Bone marrow (tissue), 2 donors: Measurements from ENCODE around the gene KIRREL3.

Source experiments
- DNase-seq, 2 donors: peaks; one replicate each; lab custom pipeline; 2025; lab: John Stamatoyannopoulos, UW

The KIRREL3 gene

DNA sequence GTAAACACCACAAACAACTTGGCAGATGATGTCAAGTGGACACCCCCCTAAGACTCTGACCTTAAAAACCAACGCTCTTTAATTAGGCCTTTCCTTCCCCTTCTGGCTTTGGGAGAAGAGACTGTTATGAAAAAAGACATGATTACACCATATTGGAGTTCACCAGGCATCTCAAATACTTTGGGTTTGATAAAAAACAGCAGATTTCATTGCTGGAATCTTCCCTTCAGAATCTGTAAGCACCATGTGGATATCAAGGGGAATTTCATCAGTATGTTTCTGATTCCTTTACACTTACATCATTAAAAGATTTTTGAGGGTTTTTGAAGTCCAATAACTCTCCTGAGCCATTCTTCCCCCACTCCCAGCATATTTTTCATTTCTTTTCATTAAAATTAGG is 85.6 kb downstream of the KIRREL3 start:
- no peak for DNase-seq

DNA sequence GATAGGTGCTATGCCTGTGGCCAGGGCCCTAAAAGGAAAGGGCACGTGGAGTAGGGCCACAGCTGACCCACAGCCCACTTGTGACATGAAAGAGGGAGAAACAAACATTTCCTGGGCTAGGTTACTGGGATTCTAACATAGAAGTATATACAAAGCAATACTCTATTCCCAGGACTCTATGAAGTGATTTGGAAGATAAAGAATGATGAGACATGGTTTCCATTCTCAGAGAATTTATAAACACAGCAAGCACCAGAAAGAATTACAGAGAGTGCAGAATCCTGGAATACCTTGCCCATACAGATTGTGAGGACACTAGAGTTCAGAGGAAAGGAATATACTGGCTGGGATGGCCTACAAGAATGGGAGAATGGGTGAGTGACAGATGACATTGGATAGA is 86.4 kb downstream of the KIRREL3 start:
- DNase-seq: no peak

DNA sequence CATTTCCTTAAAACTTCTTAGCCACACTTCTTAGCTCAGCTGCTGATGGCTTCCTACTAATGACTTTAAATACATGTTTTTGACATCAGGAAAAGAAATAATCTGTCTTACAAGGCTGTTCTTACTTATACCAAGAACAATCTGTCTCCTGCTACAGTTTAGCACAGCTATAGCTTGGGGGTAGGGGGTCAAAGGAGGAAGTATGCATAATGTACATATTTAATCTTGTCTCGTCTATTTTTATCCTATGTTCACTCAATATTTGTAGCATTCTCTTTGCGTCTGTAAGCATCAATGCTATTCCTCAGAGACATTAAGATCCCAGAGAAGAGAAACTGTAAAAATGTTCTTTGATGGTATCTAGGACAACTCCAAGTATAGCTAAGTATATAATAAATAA is 96.0 kb downstream of the KIRREL3 start:
- DNase-seq: no peak

DNA sequence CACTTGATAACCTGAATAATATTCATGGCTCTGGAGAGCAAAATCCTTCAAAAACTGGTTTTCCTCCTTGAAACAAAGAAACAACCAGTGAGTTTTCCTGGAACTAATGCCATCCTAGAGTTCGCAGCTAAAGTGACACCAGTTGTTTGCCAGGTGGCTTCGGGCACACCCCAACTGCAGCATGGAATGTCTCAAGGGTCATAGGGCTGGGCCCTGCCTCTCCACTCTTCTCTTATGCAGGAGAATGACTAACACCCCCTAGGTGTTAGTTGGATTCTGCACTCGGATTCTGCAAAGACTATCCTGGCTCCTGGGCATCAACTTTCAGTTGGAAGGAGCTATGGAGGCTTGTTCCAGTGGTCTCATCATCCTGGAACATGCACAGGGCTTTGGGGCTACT is 98.8 kb downstream of the KIRREL3 start:
- no peak for DNase-seq

DNA sequence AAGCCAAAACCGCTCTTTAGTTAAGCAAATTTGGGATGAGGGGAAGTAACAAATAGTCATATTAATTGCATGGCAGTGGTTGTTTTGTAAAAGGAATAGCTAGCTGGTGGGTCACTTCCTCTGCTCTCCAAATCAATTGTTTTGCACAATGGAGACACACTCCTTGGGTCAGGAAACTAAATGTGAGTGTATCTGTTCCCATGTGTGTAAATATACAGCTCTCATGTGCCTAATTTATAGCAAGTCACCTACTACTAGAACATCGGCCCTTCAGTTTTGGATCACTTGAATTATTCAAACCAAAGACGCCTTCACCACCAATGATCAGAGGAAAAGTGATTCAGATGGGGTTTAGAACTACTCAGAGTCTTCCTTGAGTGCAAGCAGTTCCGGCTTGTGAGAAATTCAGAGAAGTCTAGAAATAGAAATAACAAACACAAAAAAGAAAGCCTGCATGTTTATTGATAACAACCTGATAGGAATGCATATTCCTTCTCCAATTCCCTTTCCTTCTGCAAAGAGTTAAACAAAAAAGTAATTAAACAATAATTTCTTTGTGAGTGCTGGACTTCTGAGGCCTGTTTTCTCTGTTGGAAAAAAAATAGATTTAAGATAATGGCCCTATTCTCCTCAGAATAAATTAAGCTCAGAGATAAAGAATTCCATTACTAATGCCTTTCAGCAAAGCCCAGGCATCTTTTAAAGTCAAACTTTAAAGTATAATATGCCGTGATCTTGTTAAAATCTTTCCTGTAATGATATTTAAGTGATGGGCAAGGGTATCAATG is 100.4 kb downstream of the KIRREL3 start:
- no peak for DNase-seq

DNA sequence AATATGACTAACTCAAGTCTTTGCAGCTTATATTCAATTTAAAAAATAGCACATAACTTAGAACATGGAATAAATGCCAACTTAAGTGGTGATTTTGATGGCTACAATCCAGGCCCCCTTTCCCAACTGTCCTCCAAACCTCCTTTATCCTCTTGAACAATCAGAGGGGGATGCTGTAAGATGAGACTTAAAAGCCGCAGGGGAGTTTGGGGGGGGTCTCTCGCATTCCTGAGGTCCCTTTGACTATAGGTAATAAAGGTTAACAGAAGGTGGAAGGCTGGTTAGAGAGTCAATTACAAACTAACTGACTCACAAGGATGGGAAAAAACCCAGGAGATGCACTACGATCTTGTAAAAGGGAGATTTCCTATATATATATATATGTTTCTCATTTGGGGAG is 101.8 kb downstream of the KIRREL3 start:
- DNase-seq: no peak

DNA sequence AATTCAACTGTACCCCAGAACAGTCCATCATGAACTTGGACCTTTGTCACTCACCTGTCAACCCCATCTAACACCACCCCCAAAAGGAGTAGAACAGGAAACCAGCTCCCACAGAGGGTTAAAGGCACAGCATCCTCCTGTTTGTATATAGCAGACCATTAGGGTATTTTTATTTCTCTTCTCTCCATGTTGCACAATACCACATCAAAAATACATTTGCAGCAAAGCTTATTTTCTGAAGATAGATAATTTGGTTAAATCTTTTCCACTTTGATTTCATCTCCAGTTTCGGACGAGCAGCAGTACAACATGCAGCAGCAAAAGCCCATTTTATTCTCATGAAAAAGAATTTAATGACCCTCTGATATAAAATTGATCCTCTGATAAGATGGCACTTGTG is 103.1 kb downstream of the KIRREL3 start:
- no peak for DNase-seq

DNA sequence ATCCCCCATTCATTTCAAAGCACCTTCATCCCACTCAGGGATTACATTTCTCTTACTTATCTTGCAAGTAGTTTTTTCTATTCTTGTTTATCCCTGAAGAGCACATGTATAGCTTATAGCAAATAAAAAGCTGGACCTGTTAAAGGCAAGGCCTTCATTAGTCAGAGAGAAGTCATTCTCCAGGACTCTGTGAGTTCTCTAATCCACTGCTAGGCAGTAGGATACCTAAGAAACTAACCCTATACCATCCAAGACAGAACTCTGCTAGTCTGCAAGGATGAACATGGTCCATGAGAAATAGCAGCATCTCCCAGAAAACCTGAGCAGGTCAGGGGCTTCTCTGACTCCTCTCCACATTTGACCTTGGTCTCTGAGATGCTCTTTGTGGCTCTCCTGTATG is 104.5 kb downstream of the KIRREL3 start:
- no peak for DNase-seq

DNA sequence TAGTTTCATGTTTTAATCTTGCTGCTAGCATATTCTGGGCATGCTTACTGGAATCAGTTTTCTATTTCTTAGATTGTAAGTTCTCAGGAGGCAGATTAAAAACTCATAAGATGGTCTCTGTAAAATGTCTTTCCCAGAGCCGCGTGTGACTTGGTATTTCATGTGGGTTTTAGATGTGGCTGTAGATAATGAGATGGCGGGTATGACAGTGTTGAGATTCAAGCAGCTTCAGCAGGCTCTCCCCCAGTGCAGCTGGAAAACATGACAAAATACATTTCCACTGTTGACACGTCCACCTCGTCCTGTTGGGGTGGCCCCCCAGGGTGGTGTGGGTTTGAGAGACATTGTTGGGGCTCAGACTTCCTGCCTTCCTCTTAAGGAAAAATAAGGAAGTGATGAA is 106.8 kb downstream of the KIRREL3 start:
- DNase-seq: no peak

DNA sequence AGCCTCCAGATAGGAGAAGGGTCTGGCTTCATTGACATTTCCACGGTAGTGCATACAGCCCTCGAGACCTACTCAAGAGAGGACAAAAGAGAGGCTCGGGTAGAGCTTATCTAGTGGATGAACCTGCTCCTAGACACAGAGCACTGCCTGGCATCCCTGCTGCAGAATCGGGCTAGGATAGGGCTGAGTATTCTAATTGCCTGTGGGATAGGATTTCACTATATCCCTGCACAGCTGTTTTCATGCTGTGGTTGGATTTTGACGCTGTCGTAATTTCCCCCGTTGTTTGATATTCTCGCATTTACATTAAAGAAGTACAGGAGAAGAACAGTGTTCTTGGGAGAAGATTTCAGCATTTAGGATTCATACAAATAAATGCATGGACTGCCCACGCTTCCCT is 107.8 kb downstream of the KIRREL3 start:
- no peak for DNase-seq

DNA sequence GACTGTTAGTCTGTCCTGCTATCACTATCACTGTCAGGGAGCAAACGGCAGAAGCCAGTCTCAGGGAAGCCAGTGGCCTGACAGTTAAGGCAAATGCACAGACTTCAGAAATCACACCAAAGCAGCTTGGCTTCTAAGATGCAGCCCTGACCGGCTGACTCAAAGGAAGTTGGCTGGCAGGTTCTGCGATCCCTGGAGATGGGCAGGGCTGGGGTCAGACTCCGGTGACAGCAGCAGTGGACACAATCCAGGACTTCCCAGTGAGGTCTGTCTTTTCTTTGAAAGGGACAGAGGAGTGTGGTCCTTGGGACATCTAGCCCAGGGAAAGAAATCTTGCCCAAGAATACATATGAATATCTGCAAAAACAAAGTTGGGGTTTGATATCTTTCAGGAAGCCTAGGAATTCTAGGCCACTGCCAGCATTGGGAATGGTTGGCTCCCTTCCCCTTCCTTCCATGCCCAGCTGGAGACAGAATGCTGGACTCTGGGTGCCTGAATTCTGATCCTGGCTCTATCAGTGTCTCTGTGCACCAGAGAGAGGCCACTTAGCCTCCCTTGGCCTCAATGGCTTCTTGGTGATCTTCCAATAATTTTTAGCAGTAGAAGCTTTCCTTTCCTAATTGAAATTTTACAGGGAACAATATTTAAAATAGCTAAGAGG is 108.9 kb downstream of the KIRREL3 start:
- no peak for DNase-seq

DNA sequence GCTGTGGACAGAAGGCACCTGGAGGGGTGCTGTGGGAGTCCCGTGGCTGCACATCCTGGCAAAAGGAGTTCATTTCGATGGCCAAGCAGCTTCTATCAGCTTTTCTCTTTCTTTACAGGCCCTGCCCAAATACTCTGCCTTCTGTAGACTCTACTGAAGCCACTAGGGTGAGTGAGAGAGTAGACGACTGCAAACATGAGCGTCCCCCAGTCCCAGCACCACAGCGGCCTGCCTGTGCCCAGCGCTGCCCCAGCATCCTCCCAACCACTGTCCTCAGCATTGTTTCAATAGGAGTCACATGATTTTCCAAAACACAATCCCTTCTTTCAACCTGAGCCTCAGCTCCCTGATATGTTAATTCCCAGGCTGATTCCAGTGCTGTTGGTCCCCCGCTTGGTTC is 110.0 kb downstream of the KIRREL3 start:
- no peak for DNase-seq

DNA sequence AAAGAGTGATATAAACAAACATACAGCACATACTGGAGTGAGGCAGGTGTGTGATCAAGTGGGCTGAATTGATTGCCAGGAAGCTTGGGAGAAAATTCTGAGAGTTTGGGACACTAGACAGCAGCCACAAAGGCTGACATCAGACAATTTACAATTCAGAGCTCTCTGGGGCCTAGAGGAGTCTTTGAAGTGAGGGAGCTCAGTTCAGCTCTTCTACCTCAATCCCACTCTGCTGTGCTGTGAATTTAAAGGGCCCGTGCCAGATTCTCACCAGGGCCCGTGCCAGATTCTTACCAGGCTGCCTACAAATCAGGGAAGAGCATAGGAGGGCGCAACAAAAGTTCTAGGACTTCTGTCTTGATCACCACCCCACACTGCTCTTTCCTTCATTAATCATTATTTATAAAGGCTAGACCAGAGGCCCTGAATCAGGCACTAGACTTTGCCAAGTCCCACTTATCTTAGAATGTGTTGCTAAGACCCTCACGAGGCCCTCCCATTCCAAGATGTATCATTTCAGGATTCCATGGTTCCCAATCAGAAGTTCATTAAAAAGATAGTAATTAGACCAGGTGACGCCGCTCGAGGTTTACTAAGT is 112.4 kb downstream of the KIRREL3 start:
- no peak for DNase-seq

DNA sequence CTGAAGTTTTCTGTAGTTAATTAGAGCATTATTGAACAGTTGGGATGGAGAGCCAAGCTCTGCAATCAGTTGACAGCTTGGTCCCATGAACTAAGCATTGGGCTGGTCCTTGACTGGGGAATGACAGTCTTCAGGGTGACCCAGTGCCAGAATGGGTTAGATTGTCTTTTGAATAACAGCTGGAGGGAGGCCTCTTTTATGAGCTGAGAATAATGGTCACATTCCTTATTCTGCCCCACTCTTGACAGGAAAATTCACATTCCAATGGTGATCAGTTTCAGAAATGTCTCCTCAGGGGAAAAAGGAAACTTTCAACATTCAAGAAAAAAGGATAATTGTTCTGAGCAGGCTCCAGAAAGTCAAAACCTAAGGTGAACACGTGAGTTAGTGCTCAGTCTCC is 113.9 kb downstream of the KIRREL3 start:
- no peak for DNase-seq

DNA sequence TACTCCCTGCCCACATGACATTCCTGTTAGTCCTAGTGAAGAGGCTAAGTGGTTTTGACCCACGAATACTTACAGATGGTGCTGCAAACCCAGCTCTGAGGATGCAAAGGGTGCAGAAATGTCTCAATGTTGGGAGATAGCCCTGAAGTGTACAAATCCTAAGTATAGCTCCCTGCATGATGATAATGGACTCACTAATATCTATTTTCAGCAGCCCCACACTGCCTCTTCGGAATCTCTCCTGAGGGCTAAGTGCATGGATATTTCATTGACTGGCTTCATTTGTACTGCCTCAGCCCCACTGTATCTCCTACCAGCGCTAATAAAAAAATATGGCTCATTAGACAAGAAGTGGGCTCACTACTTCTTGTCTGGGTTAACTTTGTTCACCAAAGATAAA is 114.5 kb downstream of the KIRREL3 start:
- DNase-seq: no peak

DNA sequence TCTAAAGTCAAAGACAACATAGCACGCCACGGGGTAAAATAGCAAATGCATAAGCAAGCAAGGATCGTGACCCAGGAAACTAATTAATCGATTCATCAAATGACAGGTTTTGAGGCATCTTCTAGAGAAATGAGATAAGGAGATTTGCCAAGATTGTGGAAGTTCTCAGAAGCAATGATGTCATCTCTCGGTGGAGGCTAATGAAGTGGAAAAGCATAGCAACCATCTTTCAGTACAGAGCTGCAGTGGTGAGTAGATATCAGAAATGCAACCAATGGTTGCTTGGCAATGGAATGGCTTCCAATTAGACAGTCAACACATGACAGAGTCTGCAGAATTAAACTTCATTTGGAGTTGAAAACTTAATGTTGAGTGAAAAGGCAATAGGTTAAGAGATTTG is 116.0 kb downstream of the KIRREL3 start:
- DNase-seq: no peak

DNA sequence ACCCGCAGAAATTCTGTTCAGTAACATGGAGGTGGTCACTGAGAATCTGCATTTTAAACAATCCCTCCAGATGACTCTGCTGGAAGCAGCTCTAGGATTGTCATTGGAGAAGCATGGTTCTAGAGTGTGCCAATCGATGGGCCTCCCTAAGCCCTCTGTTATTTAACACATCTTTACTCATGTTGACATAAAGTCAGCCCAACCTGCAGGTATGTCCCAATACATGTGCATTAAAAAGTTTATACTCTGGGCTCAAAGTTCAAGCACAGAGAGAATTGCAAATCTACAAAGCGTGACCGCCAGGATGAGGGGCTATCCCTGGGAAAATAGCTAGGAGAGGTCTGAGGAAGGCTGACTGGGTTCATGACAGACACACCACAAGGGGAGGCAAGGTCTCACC is 116.4 kb downstream of the KIRREL3 start:
- DNase-seq: no peak

DNA sequence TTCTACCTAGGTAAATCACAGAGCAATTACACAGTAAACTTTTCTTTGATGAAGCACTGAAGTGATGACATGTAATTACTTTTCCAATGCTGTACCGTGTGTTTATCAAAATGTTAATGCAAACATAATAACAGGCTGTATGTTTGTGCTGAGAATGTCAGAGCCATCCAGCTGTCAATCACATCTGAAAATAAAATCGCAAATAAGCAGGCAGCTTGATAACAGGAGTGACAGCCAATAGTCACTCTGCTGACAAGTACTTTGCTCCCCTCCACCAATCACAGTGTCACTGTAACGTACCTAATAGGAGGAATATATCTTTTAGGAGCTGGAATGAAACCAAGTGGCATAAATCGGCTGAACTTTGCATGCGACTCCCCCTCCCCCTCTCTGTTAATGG is 119.7 kb downstream of the KIRREL3 start:
- DNase-seq: no peak

DNA sequence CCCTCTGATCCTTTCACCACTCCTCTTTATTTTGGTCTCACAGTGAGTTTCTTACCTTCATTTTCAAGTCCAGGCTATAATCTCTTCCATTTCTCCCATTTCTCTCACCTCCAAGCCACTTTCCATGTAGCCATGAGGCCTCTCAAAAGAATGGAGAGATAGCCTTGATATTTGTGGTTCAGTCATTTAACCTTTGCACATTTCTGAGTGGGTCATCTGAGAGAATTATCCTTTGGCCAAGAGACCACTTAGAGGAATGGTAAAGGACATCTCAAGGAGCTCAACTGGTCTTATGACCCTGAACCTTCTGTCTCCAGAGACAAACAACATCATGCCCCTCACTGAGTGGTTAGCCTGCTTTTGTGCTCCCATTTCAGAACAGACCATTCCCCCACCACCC is 121.1 kb downstream of the KIRREL3 start:
- DNase-seq: no peak

DNA sequence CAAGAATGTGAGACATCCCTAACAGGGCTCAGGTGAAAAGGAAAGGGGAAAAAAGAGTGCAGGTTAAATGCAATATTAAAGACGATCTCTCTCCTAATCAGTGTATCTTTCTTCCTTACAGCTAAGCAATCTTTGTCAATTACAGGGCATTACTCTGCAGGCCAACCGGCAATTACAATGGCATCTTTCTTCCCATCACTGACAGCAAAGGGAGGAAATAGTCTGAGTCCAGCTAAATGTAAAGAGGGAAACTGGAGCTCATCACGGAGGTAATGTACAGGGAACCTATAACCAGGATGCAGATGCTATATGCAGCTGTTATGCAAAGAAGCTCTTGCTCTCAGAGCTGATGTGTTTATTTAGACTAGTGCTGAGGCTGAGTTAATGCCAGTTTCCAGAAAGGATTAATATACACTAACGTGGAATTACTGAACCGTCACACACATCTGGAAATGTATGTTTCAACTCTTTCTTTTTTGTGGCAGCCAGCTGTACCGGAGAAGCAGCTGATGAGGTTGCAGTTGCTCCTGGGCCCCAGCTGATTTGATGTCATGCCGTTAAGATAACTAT is 121.6 kb downstream of the KIRREL3 start:
- DNase-seq: no peak

DNA sequence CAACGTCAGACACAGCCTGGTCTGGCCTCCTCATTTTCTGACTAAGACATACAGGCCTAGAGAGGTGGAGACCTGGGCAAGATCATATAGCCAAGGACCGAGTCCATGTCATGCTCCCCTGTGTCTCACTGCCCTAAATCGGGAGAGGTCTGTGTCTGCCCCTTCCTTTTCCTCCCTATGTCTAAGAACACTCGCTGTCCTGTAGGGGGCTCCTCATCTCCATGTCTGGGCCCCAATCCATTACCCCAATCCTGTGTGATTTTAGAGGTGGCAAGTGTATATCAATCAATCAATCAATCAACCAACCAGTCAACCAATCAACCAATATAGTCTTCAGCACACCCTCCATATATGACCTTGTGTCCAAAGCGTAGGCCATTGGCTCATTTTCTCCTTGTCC is 125.7 kb downstream of the KIRREL3 start:
- no peak for DNase-seq

DNA sequence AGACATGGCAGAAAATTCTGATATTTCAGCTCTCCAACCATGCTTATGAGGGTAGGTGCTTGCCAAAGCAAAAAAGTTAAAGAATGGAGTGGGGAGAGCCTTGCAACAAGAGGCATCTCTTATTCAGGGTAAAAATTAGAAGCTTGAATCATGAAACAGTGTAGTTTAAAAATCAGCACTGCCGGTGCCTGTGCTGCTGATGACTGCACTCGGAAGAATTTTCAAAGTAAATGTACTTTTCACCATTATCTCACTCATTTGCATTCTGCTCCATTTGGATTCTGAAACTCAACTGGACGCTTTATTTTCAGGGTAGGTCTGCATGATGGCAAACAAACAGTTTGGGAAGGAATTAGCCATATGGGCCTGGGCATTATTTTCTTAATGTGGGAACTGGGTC is 126.3 kb downstream of the KIRREL3 start:
- DNase-seq: no peak

DNA sequence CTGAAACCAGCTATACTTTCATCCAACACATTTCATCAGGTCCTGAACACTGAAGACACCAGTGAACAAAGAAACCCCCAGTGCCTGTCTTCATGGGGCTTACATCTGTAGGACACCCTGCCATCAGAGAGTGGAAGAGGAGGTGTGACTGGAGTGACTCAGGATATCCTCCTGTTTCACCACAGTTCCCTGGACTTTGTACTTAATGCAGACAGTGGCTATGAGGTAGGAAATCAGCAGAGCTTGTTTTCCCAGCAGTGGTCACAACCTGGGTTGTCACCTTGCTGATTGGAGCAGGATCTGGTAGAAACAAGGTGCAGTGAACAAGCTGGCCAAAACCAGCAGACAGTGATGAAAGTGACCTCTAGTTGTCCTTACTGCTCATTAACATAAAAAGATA is 128.8 kb downstream of the KIRREL3 start:
- DNase-seq: no peak
